Central memory CD4-positive, alpha-beta T cell (primary cell): ENCODE measurements around the gene SH3PXD2B.

Experiments used
- DNase-seq: peaks from one replicate; pipeline ENCODE4 v3.0.0; 2022

SH3PXD2B gene

GRCh38 chr5:172436078-172436878 is 18.0 kb downstream of the SH3PXD2B start:
- no peak for DNase-seq

- DNase-seq: no peak
These were observed 18.8 kb downstream of the SH3PXD2B start for GRCh38 chr5:172435362-172436077.

- no peak for DNase-seq
These were observed 20.1 kb downstream of the SH3PXD2B start for GRCh38 chr5:172434251-172434650.

GRCh38 chr5:172433513-172433912 is 20.8 kb downstream of the SH3PXD2B start:
- no peak for DNase-seq

- no peak for DNase-seq
These were observed 21.3 kb downstream of the SH3PXD2B start for GRCh38 chr5:172433071-172433470.

GRCh38 chr5:172430354-172430753 is 24.0 kb downstream of the SH3PXD2B start:
- DNase-seq: no peak

GRCh38 chr5:172429201-172429940 is 25.0 kb downstream of the SH3PXD2B start:
- no peak for DNase-seq

- DNase-seq: no peak
These were observed 25.8 kb downstream of the SH3PXD2B start for GRCh38 chr5:172428224-172429166.

- no peak for DNase-seq
These were observed 27.1 kb downstream of the SH3PXD2B start for GRCh38 chr5:172427202-172427601.

- DNase-seq: no peak
These were observed 28.2 kb downstream of the SH3PXD2B start for GRCh38 chr5:172426086-172426485.

- DNase-seq: no peak
These were observed 28.9 kb downstream of the SH3PXD2B start for GRCh38 chr5:172425402-172425801.

- no peak for DNase-seq
These were observed 29.5 kb downstream of the SH3PXD2B start for GRCh38 chr5:172424808-172425207.

GRCh38 chr5:172424111-172424490 is 30.2 kb downstream of the SH3PXD2B start:
- no peak for DNase-seq

GRCh38 chr5:172423379-172424110 is 30.8 kb downstream of the SH3PXD2B start:
- DNase-seq: no peak

- DNase-seq: no peak
These were observed 32.1 kb downstream of the SH3PXD2B start for GRCh38 chr5:172422255-172422654.

GRCh38 chr5:172421020-172421419 is 33.3 kb downstream of the SH3PXD2B start:
- DNase-seq: no peak

GRCh38 chr5:172420235-172420939 is 33.9 kb downstream of the SH3PXD2B start:
- DNase-seq: no peak

GRCh38 chr5:172418862-172419814 is 35.2 kb downstream of the SH3PXD2B start:
- no peak for DNase-seq

GRCh38 chr5:172417983-172418630 is 36.2 kb downstream of the SH3PXD2B start:
- DNase-seq: no peak
